Measurements from ENCODE around the gene TRIM8. TPM values are rescaled to one million over a fixed set of nuclear protein-coding genes. Genes with fewer than 3 reads are reported as not detected.

The TRIM8 gene
- total RNA-seq, 1 donor from 2014 or later = 182 TPM

GRCh38 chr10:102632394-102633111 is 11.7 kb upstream of the TRIM8 start:
- no peak overlapping the region for H3K4me3 ChIP-seq (ENCODE audit: low read depth, low read length)
- DNase-seq (ENCODE audit: low read depth) = no peak
- no peak for TF ChIP-seq CTCF (conservative IDR thresholded peaks at IDR 0.05; ENCODE audit: low read depth, low read length)

GRCh38 chr10:102633287-102633686 is 11.0 kb upstream of the TRIM8 start:
- TF ChIP-seq CTCF (conservative IDR thresholded peaks at IDR 0.05; ENCODE audit: low read depth, low read length) = no peak
- no peak overlapping the region for H3K4me3 ChIP-seq (ENCODE audit: low read depth, low read length)
- no peak for DNase-seq (ENCODE audit: low read depth)

- TF ChIP-seq CTCF (conservative IDR thresholded peaks at IDR 0.05; ENCODE audit: low read depth, low read length) = no peak
- DNase-seq (ENCODE audit: low read depth) = no peak
- H3K4me3 ChIP-seq (ENCODE audit: low read depth, low read length) = no peak overlapping the region
Measured at GRCh38 chr10:102633848-102634247, 10.4 kb upstream of the TRIM8 start.

- no peak for DNase-seq (ENCODE audit: low read depth)
- H3K4me3 ChIP-seq (ENCODE audit: low read depth, low read length) = no peak overlapping the region
- no peak for TF ChIP-seq CTCF (conservative IDR thresholded peaks at IDR 0.05; ENCODE audit: low read depth, low read length)
Measured at GRCh38 chr10:102634686-102635085, 9.6 kb upstream of the TRIM8 start.

- DNase-seq (ENCODE audit: low read depth) = no peak
- no peak for TF ChIP-seq CTCF (conservative IDR thresholded peaks at IDR 0.05; ENCODE audit: low read depth, low read length)
- H3K4me3 ChIP-seq (ENCODE audit: low read depth, low read length) = no peak overlapping the region
Measured at GRCh38 chr10:102635377-102635776, 8.9 kb upstream of the TRIM8 start.

- no peak for DNase-seq (ENCODE audit: low read depth)
- H3K4me3 ChIP-seq (ENCODE audit: low read depth, low read length) = no peak overlapping the region
- TF ChIP-seq CTCF (conservative IDR thresholded peaks at IDR 0.05; ENCODE audit: low read depth, low read length) = no peak
Measured at GRCh38 chr10:102639537-102639936, 4.7 kb upstream of the TRIM8 start.

GRCh38 chr10:102641402-102641801 is 2.9 kb upstream of the TRIM8 start:
- DNase-seq (ENCODE audit: low read depth) = no peak
- no peak for TF ChIP-seq CTCF (conservative IDR thresholded peaks at IDR 0.05; ENCODE audit: low read depth, low read length)
- peak overlapping the region; percentile 81 for H3K4me3 ChIP-seq (ENCODE audit: low read depth, low read length)

All from epithelial cell of proximal tubule (primary cell).